ENCODE measurements around the gene MAP1LC3A. TPM values are rescaled to one million over a fixed set of nuclear protein-coding genes. Genes with fewer than 3 reads are reported as not detected.
A peak's percentile ranks its signal among the peaks of the same experiment; 100 is the strongest.

MAP1LC3A gene
- total and polyA plus RNA-seq, 3 experiments from 2014 or later = 1.5 to 8.5 (median 1.7) TPM

DNA sequence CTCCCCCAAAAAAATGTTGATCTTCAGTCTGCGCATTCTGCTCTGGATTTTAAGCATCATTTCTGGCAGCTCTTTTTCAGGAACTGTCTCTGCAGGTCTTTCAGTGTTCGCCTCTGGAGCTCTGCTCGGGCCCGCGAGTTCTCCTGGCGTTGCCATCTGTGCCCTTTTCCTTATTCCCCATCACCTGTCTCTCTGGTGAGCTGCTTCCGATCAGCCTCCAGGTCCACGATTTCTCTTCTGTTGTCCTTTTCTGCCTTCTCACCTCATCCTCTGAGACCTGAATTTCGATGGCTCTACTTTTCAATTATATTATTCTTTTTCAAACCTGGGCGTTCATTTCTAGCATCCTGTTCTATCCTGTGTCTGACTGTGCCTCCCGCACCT lies 590 bp upstream of the MAP1LC3A start:
- DNase-seq = no peak
- Histone ChIP-seq H3K27me3 (ENCODE audit: insufficient read depth, low read length, poor library complexity, severe bottlenecking) (no peaks in the 10 kb centered on the region), H3K4me1 (ENCODE audit: insufficient read depth, low read length) (peaks cover 5% of the 10 kb centered on the region), H3K36me3 (ENCODE audit: insufficient read depth, low read length) (no peaks in the 10 kb centered on the region), H3K4me3 (ENCODE audit: low read length) (peak overlapping the region; percentile 78), H3K9me3 (ENCODE audit: low read length) (no peaks in the 10 kb centered on the region), H3K27ac (ENCODE audit: low read depth, low read length) (peak overlapping the region; percentile 95)
- Mint-ChIP-seq H3K27ac (peak overlapping the region; percentile 92 to 99 (median 96)), H3K4me3 (peak overlapping the region; percentile 80 to 93 (median 89)), H3K36me3 (no peaks in the 10 kb centered on the region), H3K4me1 (peaks cover 14 to 24% (median 15%) of the 10 kb centered on the region in 3 donors), H3K27me3 (peaks cover 0 to 5% of the 10 kb centered on the region in 2 donors), H3K9me3 (no peaks in the 10 kb centered on the region)
- ChIA-PET POLR2A (interaction anchor here (1.1 to 1.5 kb wide), 2 partner anchors 42 to 195 kb away, joined by 3 to 8 read pairs; partner anchors contain the start of genes DYNLRB1 and ITCH), CTCF (interaction anchor here (0.8 to 1.5 kb wide), 2 partner anchors 150 to 245 kb away, joined by 5 read pairs; no protein-coding TSS in a partner anchor)

- Histone ChIP-seq H3K27me3 (ENCODE audit: insufficient read depth, low read length, poor library complexity, severe bottlenecking) (no peaks in the 10 kb centered on the region), H3K4me1 (ENCODE audit: insufficient read depth, low read length) (peaks cover 5% of the 10 kb centered on the region), H3K36me3 (ENCODE audit: insufficient read depth, low read length) (no peaks in the 10 kb centered on the region), H3K4me3 (ENCODE audit: low read length) (no peak overlapping the region), H3K27ac (ENCODE audit: low read depth, low read length) (no peak overlapping the region), H3K9me3 (ENCODE audit: low read length) (no peaks in the 10 kb centered on the region)
- peaks cover 14 to 24% (median 15%) of the 10 kb centered on the region in 3 donors for H3K4me1 Mint-ChIP-seq
- peaks cover 0 to 3% (median 2%) of the 10 kb centered on the region in 3 donors for H3K36me3 Mint-ChIP-seq
- no peaks in the 10 kb centered on the region for H3K9me3 Mint-ChIP-seq
- ChIA-PET POLR2A (interaction anchor here (1.2 kb wide), 1 partner anchor 118 kb away, joined by 5 read pairs; the partner anchor contains the start of gene PIGU), CTCF (interaction anchor here (1.0 kb wide), 1 partner anchor 20 kb away, joined by 3 read pairs; no protein-coding TSS in a partner anchor)
- H3K27me3 Mint-ChIP-seq = peaks cover 0 to 5% of the 10 kb centered on the region in 2 donors
- peak overlapping the region; percentile 77 to 95 (median 94) for H3K27ac Mint-ChIP-seq
- peak in 4 of 5 donors; percentile 15 to 56 (median 24) for DNase-seq
- peak overlapping the region; percentile 73 to 88 (median 78) for H3K4me3 Mint-ChIP-seq
These were observed 1.0 kb downstream of the MAP1LC3A start for GRCh38 chr20:34559311-34560140.

DNA sequence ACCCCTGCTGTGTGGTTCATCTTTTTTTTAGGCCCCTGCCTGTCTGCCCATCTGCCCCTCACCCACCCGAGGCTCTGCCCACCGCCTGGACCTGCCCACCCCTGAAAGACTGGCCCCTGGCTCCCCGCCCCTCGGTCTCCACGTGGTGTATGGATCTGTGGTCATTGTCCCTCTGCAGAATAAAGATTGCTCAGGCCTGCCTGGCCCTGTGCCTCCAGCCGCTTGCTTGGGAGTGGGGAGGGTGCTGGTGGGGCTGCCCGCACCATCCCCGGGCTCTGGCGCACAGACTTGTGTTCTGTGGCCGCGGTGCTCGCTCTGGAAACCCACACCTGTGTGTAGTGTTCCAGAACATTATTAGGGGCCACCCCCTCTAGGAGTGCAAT lies 1.6 kb downstream of the MAP1LC3A start:
- Mint-ChIP-seq H3K36me3 (peaks cover 0 to 4% (median 2%) of the 10 kb centered on the region in 3 donors), H3K27ac (peak overlapping the region; percentile 77 to 95 (median 94)), H3K4me3 (peak overlapping the region; percentile 32 to 89 (median 69)), H3K27me3 (peaks cover 0 to 3% of the 10 kb centered on the region in 2 donors), H3K4me1 (peaks cover 14 to 24% (median 15%) of the 10 kb centered on the region in 3 donors), H3K9me3 (no peaks in the 10 kb centered on the region)
- ChIA-PET POLR2A (no interaction called here), CTCF (interaction anchor here (1.0 kb wide), 1 partner anchor 19 kb away, joined by 3 read pairs; no protein-coding TSS in a partner anchor)
- H3K27ac ChIP-seq (ENCODE audit: low read depth, low read length) = no peak overlapping the region
- H3K4me1 ChIP-seq (ENCODE audit: insufficient read depth, low read length) = peaks cover 5% of the 10 kb centered on the region
- H3K4me3 ChIP-seq (ENCODE audit: low read length) = no peak overlapping the region
- H3K27me3 ChIP-seq (ENCODE audit: insufficient read depth, low read length, poor library complexity, severe bottlenecking) = no peaks in the 10 kb centered on the region
- no peaks in the 10 kb centered on the region for H3K36me3 ChIP-seq (ENCODE audit: insufficient read depth, low read length)
- DNase-seq = no peak
- H3K9me3 ChIP-seq (ENCODE audit: low read length) = no peaks in the 10 kb centered on the region

- Mint-ChIP-seq H3K27ac (peak overlapping the region; percentile 77 to 95 (median 90)), H3K4me1 (peaks cover 14 to 24% (median 15%) of the 10 kb centered on the region in 3 donors), H3K27me3 (peaks cover 0 to 3% of the 10 kb centered on the region in 2 donors), H3K36me3 (peaks cover 0 to 4% (median 2%) of the 10 kb centered on the region in 3 donors), H3K9me3 (no peaks in the 10 kb centered on the region), H3K4me3 (peak overlapping the region in 3 of 7 donors; percentile 64 to 77 (median 76))
- Histone ChIP-seq H3K36me3 (ENCODE audit: insufficient read depth, low read length) (no peaks in the 10 kb centered on the region), H3K9me3 (ENCODE audit: low read length) (no peaks in the 10 kb centered on the region), H3K27ac (ENCODE audit: low read depth, low read length) (no peak overlapping the region), H3K4me1 (ENCODE audit: insufficient read depth, low read length) (peaks cover 5% of the 10 kb centered on the region), H3K4me3 (ENCODE audit: low read length) (no peak overlapping the region), H3K27me3 (ENCODE audit: insufficient read depth, low read length, poor library complexity, severe bottlenecking) (no peaks in the 10 kb centered on the region)
- CTCF ChIA-PET = interaction anchor here (1.0 kb wide), 1 partner anchor 19 kb away, joined by 3 read pairs; no protein-coding TSS in a partner anchor
- DNase-seq = no peak
- POLR2A ChIA-PET = no interaction called here
These were observed 2.1 kb downstream of the MAP1LC3A start for GRCh38 chr20:34560614-34561013.

- H3K36me3 ChIP-seq (ENCODE audit: insufficient read depth, low read length) = no peaks in the 10 kb centered on the region
- ChIA-PET POLR2A (no interaction called here), CTCF (interaction anchor here (1.2 to 1.4 kb wide), 4 partner anchors 21 to 249 kb away, joined by 3 read pairs; no protein-coding TSS in a partner anchor)
- H3K27ac ChIP-seq (ENCODE audit: low read depth, low read length) = no peak overlapping the region
- Mint-ChIP-seq H3K9me3 (no peaks in the 10 kb centered on the region), H3K4me1 (peaks cover 14 to 24% (median 15%) of the 10 kb centered on the region in 3 donors), H3K36me3 (peaks cover 0 to 4% (median 2%) of the 10 kb centered on the region in 3 donors), H3K4me3 (peak overlapping the region in 2 of 7 donors; percentile 10 to 62), H3K27ac (peak overlapping the region; percentile 36 to 95 (median 90)), H3K27me3 (peaks cover 0 to 3% of the 10 kb centered on the region in 2 donors)
- no peaks in the 10 kb centered on the region for H3K9me3 ChIP-seq (ENCODE audit: low read length)
- H3K27me3 ChIP-seq (ENCODE audit: insufficient read depth, low read length, poor library complexity, severe bottlenecking) = no peaks in the 10 kb centered on the region
- DNase-seq = no peak
- H3K4me1 ChIP-seq (ENCODE audit: insufficient read depth, low read length) = peaks cover 5% of the 10 kb centered on the region
- H3K4me3 ChIP-seq (ENCODE audit: low read length) = no peak overlapping the region
These were observed 3.1 kb downstream of the MAP1LC3A start for GRCh38 chr20:34561661-34562060.

DNA sequence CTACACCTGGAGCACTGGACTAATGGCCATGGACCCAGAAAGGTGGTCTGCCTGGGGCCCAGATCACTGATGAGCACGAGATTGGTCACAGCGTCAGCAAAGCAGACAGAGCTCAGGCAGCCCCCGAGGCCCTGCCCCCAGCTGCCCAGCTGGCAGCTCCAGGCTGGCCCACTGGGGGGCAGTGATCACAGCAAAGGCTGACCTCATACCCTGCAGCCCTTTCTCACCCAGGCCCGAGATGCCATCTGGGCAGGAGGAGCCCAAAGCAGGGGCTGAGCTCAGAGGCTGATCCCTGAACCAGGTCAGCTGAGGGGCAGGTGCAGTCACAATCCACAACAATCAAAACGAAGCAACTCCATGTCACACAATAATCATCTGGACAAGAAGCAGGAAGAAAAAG lies 4.1 kb downstream of the MAP1LC3A start:
- Mint-ChIP-seq H3K4me3 (no peak overlapping the region), H3K9me3 (no peaks in the 10 kb centered on the region), H3K4me1 (peaks cover 7 to 17% (median 10%) of the 10 kb centered on the region in 3 donors), H3K27ac (peak overlapping the region in 5 of 8 donors; percentile 12 to 95 (median 77)), H3K27me3 (peaks cover 0 to 3% of the 10 kb centered on the region in 2 donors), H3K36me3 (peaks cover 0 to 10% (median 2%) of the 10 kb centered on the region in 3 donors)
- Histone ChIP-seq H3K9me3 (ENCODE audit: low read length) (no peaks in the 10 kb centered on the region), H3K27ac (ENCODE audit: low read depth, low read length) (no peak overlapping the region), H3K4me1 (ENCODE audit: insufficient read depth, low read length) (peaks cover 5% of the 10 kb centered on the region), H3K27me3 (ENCODE audit: insufficient read depth, low read length, poor library complexity, severe bottlenecking) (no peaks in the 10 kb centered on the region), H3K4me3 (ENCODE audit: low read length) (no peak overlapping the region), H3K36me3 (ENCODE audit: insufficient read depth, low read length) (no peaks in the 10 kb centered on the region)
- POLR2A ChIA-PET = no interaction called here
- no peak for DNase-seq
- CTCF ChIA-PET = interaction anchor here (1.2 to 1.4 kb wide), 4 partner anchors 22 to 250 kb away, joined by 3 read pairs; no protein-coding TSS in a partner anchor

- Mint-ChIP-seq H3K4me1 (peaks cover 0 to 3% (median 2%) of the 10 kb centered on the region in 3 donors), H3K4me3 (no peak overlapping the region), H3K27ac (peak overlapping the region in 6 of 8 donors; percentile 2 to 84 (median 32)), H3K9me3 (no peaks in the 10 kb centered on the region), H3K27me3 (no peaks in the 10 kb centered on the region), H3K36me3 (peaks cover 0 to 20% (median 2%) of the 10 kb centered on the region in 3 donors)
- Histone ChIP-seq H3K9me3 (ENCODE audit: low read length) (no peaks in the 10 kb centered on the region), H3K4me3 (ENCODE audit: low read length) (no peak overlapping the region), H3K4me1 (ENCODE audit: insufficient read depth, low read length) (no peaks in the 10 kb centered on the region), H3K36me3 (ENCODE audit: insufficient read depth, low read length) (peaks cover 5% of the 10 kb centered on the region), H3K27ac (ENCODE audit: low read depth, low read length) (no peak overlapping the region), H3K27me3 (ENCODE audit: insufficient read depth, low read length, poor library complexity, severe bottlenecking) (no peaks in the 10 kb centered on the region)
- POLR2A ChIA-PET = interaction anchor here (0.6 kb wide), 1 partner anchor 109 kb away, joined by 3 read pairs; no protein-coding TSS in a partner anchor
- CTCF ChIA-PET = no interaction called here
- DNase-seq = no peak
These were observed 6.3 kb downstream of the MAP1LC3A start for GRCh38 chr20:34564833-34565232.
